Measurements from ENCODE around the gene HIVEP3.
"Not testable (repeated sequence)": the region's sequence is repeated elsewhere in the genome, so short reads cannot be mapped to it uniquely, and the experiment has no call there.

The HIVEP3 gene

GRCh38 chr1:41580520-41581172 is 338.1 kb downstream of the HIVEP3 start:
- DNase-seq (ENCODE audit: low spot score): no peak

- no peak for DNase-seq (ENCODE audit: low spot score)
Measured at GRCh38 chr1:41580021-41580420, 338.7 kb downstream of the HIVEP3 start.

GRCh38 chr1:41578712-41579335 is 339.9 kb downstream of the HIVEP3 start:
- no peak for DNase-seq (ENCODE audit: low spot score)

- DNase-seq (ENCODE audit: low spot score): no peak
Measured at GRCh38 chr1:41576620-41577019, 342.1 kb downstream of the HIVEP3 start.

- no peak for DNase-seq (ENCODE audit: low spot score)
Measured at GRCh38 chr1:41576206-41576605, 342.5 kb downstream of the HIVEP3 start.

GRCh38 chr1:41574842-41575241 is 343.9 kb downstream of the HIVEP3 start:
- DNase-seq (ENCODE audit: low spot score): no peak

GRCh38 chr1:41573785-41574713 is 344.7 kb downstream of the HIVEP3 start:
- DNase-seq (ENCODE audit: low spot score): peak; percentile 50

GRCh38 chr1:41573194-41573593 is 345.5 kb downstream of the HIVEP3 start:
- no peak for DNase-seq (ENCODE audit: low spot score)

- no peak for DNase-seq (ENCODE audit: low spot score)
Measured at GRCh38 chr1:41572224-41572623, 346.5 kb downstream of the HIVEP3 start.

- DNase-seq (ENCODE audit: low spot score): no peak
Measured at GRCh38 chr1:41571041-41571440, 347.7 kb downstream of the HIVEP3 start.

GRCh38 chr1:41568204-41568603 is 350.5 kb downstream of the HIVEP3 start:
- DNase-seq (ENCODE audit: low spot score): no peak

GRCh38 chr1:41566969-41567368 is 351.8 kb downstream of the HIVEP3 start:
- no peak for DNase-seq (ENCODE audit: low spot score)

- no peak for DNase-seq (ENCODE audit: low spot score)
Measured at GRCh38 chr1:41566274-41566885, 352.3 kb downstream of the HIVEP3 start.

GRCh38 chr1:41564741-41565475 is 353.8 kb downstream of the HIVEP3 start:
- DNase-seq (ENCODE audit: low spot score): no peak

GRCh38 chr1:41562328-41562727 is 356.4 kb downstream of the HIVEP3 start:
- DNase-seq (ENCODE audit: low spot score): no peak

GRCh38 chr1:41560931-41561330 is 357.8 kb downstream of the HIVEP3 start:
- DNase-seq (ENCODE audit: low spot score): no peak

GRCh38 chr1:41560496-41560895 is 358.2 kb downstream of the HIVEP3 start:
- DNase-seq (ENCODE audit: low spot score): no peak

- DNase-seq (ENCODE audit: low spot score): no peak
Measured at GRCh38 chr1:41559331-41559730, 359.4 kb downstream of the HIVEP3 start.

GRCh38 chr1:41558761-41559171 is 360.0 kb downstream of the HIVEP3 start:
- no peak for DNase-seq (ENCODE audit: low spot score)

- no peak for DNase-seq (ENCODE audit: low spot score)
Measured at GRCh38 chr1:41557751-41558455, 360.8 kb downstream of the HIVEP3 start.

GRCh38 chr1:41554746-41555145 is 364.0 kb downstream of the HIVEP3 start:
- DNase-seq (ENCODE audit: low spot score): not testable (repeated sequence)
